GM12878 (cell line): Measurements from ENCODE around the gene KRT31. TPM values are rescaled to one million over a fixed set of nuclear protein-coding genes. Genes with fewer than 3 reads are reported as not detected.

ENCODE experiments used
- ATAC-seq: fragments of 200-7000 bp; cut with Tn5 transposase; 3 replicates; pipeline ENCODE4 v1.9.1; 2020; ENCODE audit warnings: mild to moderate bottlenecking, moderate library complexity
- BruUV-seq: library from RNA; stranded (reverse); fragments of 400-500 nt; replicated peaks from 2 replicates; lab custom pipeline; 2021; lab: Mats Ljungman, UMichigan
- CTCF ChIA-PET: fragments of 300-600 bp; sonication (Branson Sonifier 250); formaldehyde crosslinking; extraction: SDS; loops from one replicate; lab custom pipeline; 2021; ENCODE audit warnings: inconsistent platforms; lab: Yijun Ruan, JAX
- POLR2A ChIA-PET: fragments of 350-600 bp; formaldehyde crosslinking; extraction: SDS; loops from one replicate; lab custom pipeline; 2021; ENCODE audit warnings: inconsistent platforms; lab: Charles Lee
- RAD21 ChIA-PET: fragments of 300-600 bp; sonication (Branson Sonifier 250); formaldehyde crosslinking; loops from one replicate; lab custom pipeline; 2023; ENCODE audit warnings: antibody characterized with exemption; ENCODE audit not compliant: unreplicated experiment; lab: Charles Lee
- SMC1A ChIA-PET: fragments of 300-600 bp; sonication (Branson Sonifier 250); formaldehyde crosslinking; loops from one replicate; lab custom pipeline; 2023; ENCODE audit not compliant: unreplicated experiment, uncharacterized antibody; lab: Charles Lee
- DNase-seq: peaks from one replicate; pipeline ENCODE4 v3.0.0-alpha.2; 2011; ENCODE audit warnings: low read depth, low spot score
- FAIRE-seq: peaks from 3 replicates; lab custom pipeline; 2011; peaks lifted over from hg19 to GRCh38; lab: Jason Lieb, UNC
- H2AFZ ChIP-seq: 2 replicates; pipeline ENCODE4 v1.6.0; 2011; ENCODE audit warnings: low read depth, low read length, control low read depth; ENCODE audit not compliant: control insufficient read depth
- H3K27ac ChIP-seq: 2 replicates; pipeline ENCODE4 v1.5.1; 2011; ENCODE audit warnings: control low read depth; ENCODE audit not compliant: control insufficient read depth, insufficient read depth
- H3K27me3 ChIP-seq, 2 experiments: replicated peaks in 1 of 2; 2 replicates each; pipeline versions ENCODE4 v1.6.0 to v1.6.1; 2011; ENCODE audit warnings: low read length in 1 of 2; ENCODE audit not compliant: control insufficient read depth in 2 of 2, insufficient read depth in 2 of 2
- H3K36me3 ChIP-seq, 2 experiments: 2 replicates each; pipeline ENCODE4 v1.5.1; 2011; ENCODE audit warnings: low read length in 1 of 2; ENCODE audit not compliant: control insufficient read depth in 2 of 2, insufficient read depth in 2 of 2
- H3K4me1 ChIP-seq: 2 replicates; pipeline ENCODE4 v1.6.1; 2011; ENCODE audit warnings: mild to moderate bottlenecking, low read length, moderate library complexity, mixed read lengths; ENCODE audit not compliant: control insufficient read depth, insufficient read depth
- H3K4me2 ChIP-seq: 2 replicates; pipeline ENCODE4 v1.6.0; 2011; ENCODE audit warnings: control low read depth; ENCODE audit not compliant: control insufficient read depth, insufficient read depth
- H3K4me3 ChIP-seq: fragments of 200-600 bp; sonication (generic); 2 replicates; pipeline ENCODE4 v1.5.1; 2016
- H3K79me2 ChIP-seq: 2 replicates; pipeline ENCODE4 v1.6.0; 2011; ENCODE audit warnings: low read length; ENCODE audit not compliant: control insufficient read depth, insufficient read depth
- H3K9ac ChIP-seq: 2 replicates; pipeline ENCODE4 v1.8.0; 2011; ENCODE audit warnings: low read length, control low read depth, mixed read lengths; ENCODE audit not compliant: control insufficient read depth, insufficient read depth
- H3K9me3 ChIP-seq: replicated peaks from 3 replicates; pipeline ENCODE4 v1.5.1; 2011; ENCODE audit warnings: mild to moderate bottlenecking, low read length; ENCODE audit not compliant: control insufficient read depth, insufficient read depth
- H4K20me1 ChIP-seq: 2 replicates; pipeline ENCODE4 v1.6.0; 2011; ENCODE audit not compliant: control insufficient read depth, insufficient read depth
- ASH2L ChIP-seq: fragments of 300-600, 200-600 bp; sonication (generic); IDR thresholded peaks from 2 replicates; pipeline ENCODE4 v1.6.1; 2017; ENCODE audit warnings: low read depth, mild to moderate bottlenecking, borderline replicate concordance
- DPF2 ChIP-seq: fragments of 450-650 bp; IDR thresholded peaks from 2 replicates; pipeline ENCODE4 v1.6.1; 2017; ENCODE audit warnings: mild to moderate bottlenecking
- HCFC1 ChIP-seq: fragments of 150-350 bp; IDR thresholded peaks from 2 replicates; pipeline ENCODE4 v1.6.1; 2014; ENCODE audit warnings: low read length
- PML ChIP-seq: IDR thresholded peaks from 2 replicates; pipeline ENCODE4 v1.6.1; 2012; ENCODE audit warnings: low read length, inconsistent platforms
- WGBS: methylation state at CpG from one replicate; pipeline ENCODE4 v1.1.6; 2016; ENCODE audit warnings: low lambda C conversion rate; ENCODE audit not compliant: insufficient replicate concordance, insufficient coverage; ENCODE audit errors: missing lambda C conversion rate; 5-methylcytosine and 5-hydroxymethylcytosine counted together
- in situ Hi-C: fragments of 300-500 bp; cut with MboI; formaldehyde crosslinking; loops from 9 replicates; pipeline ENCODE4 v1.14.3; 2018; ENCODE audit warnings: mixed read lengths
- intact Hi-C: fragments of 100-400 bp; cut with micrococcal nuclease; formaldehyde crosslinking; loops from one replicate; pipeline ENCODE4 v1.14.2; 2022; ENCODE audit not compliant: unreplicated experiment
- polyA plus RNA-seq, 11 experiments: library from polyadenylated mRNA; depleted of rRNA in 4 of 11; unstranded in 6 of 11; stranded (reverse) in 5 of 11; fragments of >200 nt; fragmentation: Nextera tagmentation in 4 of 11; fragmentation: Illumina TruSeq in 1 of 11; extraction: Ambion mirVana in 4 of 11; extraction: Trizol in 1 of 11; gene quantifications; 1 replicate in 1 of 11; 2 replicates in 10 of 11; pipeline versions ENCODE4 v1.2.1 to v1.2.3, GENCODE V29; 2011 to 2016; ENCODE audit warnings: inconsistent platforms in 2 of 11, missing spikeins in 2 of 11, low read depth in 1 of 11
- total RNA-seq, 4 experiments: library from RNA; depleted of rRNA in 3 of 4; stranded (reverse); fragments of >200 nt in 3 of 4; fragmentation: Illumina TruSeq in 1 of 4; extraction: Trizol in 1 of 4; gene quantifications; 2 replicates each; pipeline versions ENCODE4 v1.2.1 to v1.2.3, GENCODE V29; 2013 to 2021
- TF ChIP-seq, protein P1 (sequence below): fragments of 450-650 bp; formaldehyde crosslinking; IDR thresholded peaks from 2 replicates; pipeline ENCODE4 v1.4.0; 2022; ENCODE audit warnings: mild to moderate bottlenecking, moderate library complexity
- TF ChIP-seq, protein P2 (sequence below): IDR thresholded peaks from 2 replicates; pipeline ENCODE4 v1.6.1; 2011; ENCODE audit warnings: mild to moderate bottlenecking, low read depth, low read length, moderate library complexity; ENCODE audit not compliant: insufficient replicate concordance

KRT31 gene
- total and polyA plus RNA-seq, 10 of the 15 experiments (the other 5 are each of a cell fraction or from before 2014, with no cell fraction given): not detected

DNA sequence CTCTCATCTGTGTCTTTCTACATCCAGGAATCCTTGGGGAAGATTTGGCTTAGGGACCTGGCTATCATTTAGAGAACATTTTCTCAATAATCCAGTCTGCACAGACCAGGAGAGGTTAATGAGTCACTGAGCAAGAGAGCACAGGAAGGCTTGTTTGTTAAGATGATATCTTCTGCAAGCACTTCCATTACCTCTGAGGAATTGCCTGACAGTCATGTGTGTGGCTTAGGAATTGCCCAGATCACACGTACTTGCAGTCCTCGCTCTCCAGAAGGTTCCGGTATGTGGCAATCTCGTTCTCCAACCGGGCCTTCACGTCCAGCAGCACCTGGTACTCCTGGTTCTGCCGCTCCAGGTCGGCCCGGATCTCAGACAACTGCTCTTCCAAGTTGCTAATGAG, 23.7 kb upstream of the KRT31 start:
- RAD21 ChIA-PET: no interaction called here
- Histone ChIP-seq H3K9ac (no peak overlapping the region), H3K4me1 (no peaks in the 10 kb centered on the region), H3K79me2 (no peaks in the 10 kb centered on the region), H3K27ac (no peak overlapping the region), H3K4me3 (no peak overlapping the region), H2AFZ (no peak overlapping the region), H3K36me3 (no peaks in the 10 kb centered on the region), H3K27me3 (no peaks in the 10 kb centered on the region; a peak in 1 of 4 replicates), H3K4me2 (no peak overlapping the region), H3K9me3 (no peaks in the 10 kb centered on the region), H4K20me1 (no peaks in the 10 kb centered on the region)
- intact Hi-C loops (no loop called here), in situ Hi-C loops (no loop called here)
- CTCF ChIA-PET: no interaction called here
- POLR2A ChIA-PET: no interaction called here
- SMC1A ChIA-PET: no interaction called here
- ATAC-seq (no peak), FAIRE-seq (no peak), DNase-seq (no peak)
- no peak for TF ChIP-seq HCFC1
- TF ChIP-seq, protein P1, sequence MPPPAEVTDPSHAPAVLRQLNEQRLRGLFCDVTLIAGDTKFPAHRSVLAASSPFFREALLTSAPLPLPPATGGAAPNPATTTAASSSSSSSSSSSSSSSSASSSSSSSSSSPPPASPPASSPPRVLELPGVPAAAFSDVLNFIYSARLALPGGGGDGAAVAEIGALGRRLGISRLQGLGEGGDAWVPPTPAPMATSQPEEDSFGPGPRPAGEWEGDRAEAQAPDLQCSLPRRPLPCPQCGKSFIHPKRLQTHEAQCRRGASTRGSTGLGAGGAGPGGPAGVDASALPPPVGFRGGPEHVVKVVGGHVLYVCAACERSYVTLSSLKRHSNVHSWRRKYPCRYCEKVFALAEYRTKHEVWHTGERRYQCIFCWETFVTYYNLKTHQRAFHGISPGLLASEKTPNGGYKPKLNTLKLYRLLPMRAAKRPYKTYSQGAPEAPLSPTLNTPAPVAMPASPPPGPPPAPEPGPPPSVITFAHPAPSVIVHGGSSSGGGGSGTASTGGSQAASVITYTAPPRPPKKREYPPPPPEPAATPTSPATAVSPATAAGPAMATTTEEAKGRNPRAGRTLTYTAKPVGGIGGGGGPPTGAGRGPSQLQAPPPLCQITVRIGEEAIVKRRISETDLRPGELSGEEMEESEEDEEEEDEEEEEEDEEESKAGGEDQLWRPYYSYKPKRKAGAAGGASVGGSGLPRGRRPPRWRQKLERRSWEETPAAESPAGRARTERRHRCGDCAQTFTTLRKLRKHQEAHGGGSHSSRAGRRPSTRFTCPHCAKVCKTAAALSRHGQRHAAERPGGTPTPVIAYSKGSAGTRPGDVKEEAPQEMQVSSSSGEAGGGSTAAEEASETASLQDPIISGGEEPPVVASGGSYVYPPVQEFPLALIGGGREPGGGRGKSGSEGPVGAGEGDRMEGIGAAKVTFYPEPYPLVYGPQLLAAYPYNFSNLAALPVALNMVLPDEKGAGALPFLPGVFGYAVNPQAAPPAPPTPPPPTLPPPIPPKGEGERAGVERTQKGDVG (CRISPR knock-in tag): no peak
- TF ChIP-seq PML: no peak
- no peak for TF ChIP-seq ASH2L
- TF ChIP-seq, protein P2, sequence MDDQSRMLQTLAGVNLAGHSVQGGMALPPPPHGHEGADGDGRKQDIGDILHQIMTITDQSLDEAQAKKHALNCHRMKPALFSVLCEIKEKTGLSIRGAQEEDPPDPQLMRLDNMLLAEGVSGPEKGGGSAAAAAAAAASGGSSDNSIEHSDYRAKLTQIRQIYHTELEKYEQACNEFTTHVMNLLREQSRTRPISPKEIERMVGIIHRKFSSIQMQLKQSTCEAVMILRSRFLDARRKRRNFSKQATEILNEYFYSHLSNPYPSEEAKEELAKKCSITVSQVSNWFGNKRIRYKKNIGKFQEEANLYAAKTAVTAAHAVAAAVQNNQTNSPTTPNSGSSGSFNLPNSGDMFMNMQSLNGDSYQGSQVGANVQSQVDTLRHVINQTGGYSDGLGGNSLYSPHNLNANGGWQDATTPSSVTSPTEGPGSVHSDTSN: no peak
- TF ChIP-seq DPF2: no peak
- 12% methylated on average over 9 of the region's 9 CpGs for WGBS
- BruUV-seq: no TSS peak
